Common myeloid progenitor, CD34-positive (primary cell): ENCODE measurements around the gene ENPP5.

ENCODE experiments used
- CTCF ChIA-PET: fragments of 350-600 bp; sonication (Branson Sonifier 250); formaldehyde crosslinking; loops from one replicate; lab custom pipeline; 2021; ENCODE audit warnings: antibody characterized with exemption; lab: Charles Lee
- POLR2A ChIA-PET: fragments of 350-600 bp; sonication (Branson Sonifier 250); formaldehyde crosslinking; loops from one replicate; lab custom pipeline; 2021; ENCODE audit warnings: antibody characterized with exemption; lab: Charles Lee
- DNase-seq, 3 donors: peaks; one replicate each; pipeline versions ENCODE4 v3.0.0 to v3.0.0-alpha.2; 2013
- H3K27ac ChIP-seq, 2 experiments: 1 replicate in 1 of 2; 2 replicates in 1 of 2; pipeline ENCODE4 v1.7.0; 2013; ENCODE audit warnings: inconsistent platforms in 2 of 2, low read length in 2 of 2, mild to moderate bottlenecking in 2 of 2, low read depth in 1 of 2, moderate library complexity in 1 of 2; ENCODE audit not compliant: severe bottlenecking in 2 of 2, insufficient read depth in 1 of 2, poor library complexity in 1 of 2
- H3K27me3 ChIP-seq, 5 experiments: replicated peaks in 2 of 5; 1 replicate in 3 of 5; 2 replicates in 2 of 5; pipeline versions ENCODE4 v1.6.1 to v1.7.0; 2013; ENCODE audit warnings: low read length in 4 of 5, mild to moderate bottlenecking in 2 of 5, moderate library complexity in 2 of 5, inconsistent platforms in 1 of 5; ENCODE audit not compliant: insufficient read depth in 5 of 5, control insufficient read depth in 4 of 5
- H3K36me3 ChIP-seq, 4 experiments: 1 replicate in 2 of 4; 2 replicates in 2 of 4; pipeline versions ENCODE4 v1.6.1 to v1.7.0; 2013; ENCODE audit warnings: low read length in 3 of 4, control low read depth in 1 of 4, mild to moderate bottlenecking in 1 of 4; ENCODE audit not compliant: control insufficient read depth in 4 of 4, insufficient read depth in 4 of 4
- H3K4me1 ChIP-seq, 4 experiments: 1 replicate in 3 of 4; 2 replicates in 1 of 4; pipeline versions ENCODE4 v1.6.1 to v1.7.1; 2013; ENCODE audit warnings: low read length in 3 of 4, mild to moderate bottlenecking in 3 of 4, control low read depth in 1 of 4, inconsistent platforms in 1 of 4, moderate library complexity in 1 of 4; ENCODE audit not compliant: control insufficient read depth in 4 of 4, insufficient read depth in 4 of 4; ENCODE audit errors: control extremely low read depth in 1 of 4
- H3K4me3 ChIP-seq, 7 experiments: 1 replicate in 4 of 7; 2 replicates in 3 of 7; pipeline versions ENCODE4 v1.5.1 to v1.7.0; 2013; ENCODE audit warnings: mild to moderate bottlenecking in 7 of 7, low read length in 6 of 7, moderate library complexity in 6 of 7, inconsistent platforms in 2 of 7, low read depth in 2 of 7, control low read depth in 1 of 7; ENCODE audit not compliant: insufficient read depth in 4 of 7, control insufficient read depth in 1 of 7; ENCODE audit errors: extremely low read depth in 1 of 7
- H3K9me3 ChIP-seq, 5 experiments: 1 replicate in 4 of 5; 2 replicates in 1 of 5; pipeline versions ENCODE4 v1.6.1 to v1.7.1; 2013; ENCODE audit warnings: low read length in 4 of 5, mild to moderate bottlenecking in 2 of 5, inconsistent platforms in 1 of 5, low read depth in 1 of 5, moderate library complexity in 1 of 5; ENCODE audit not compliant: control insufficient read depth in 4 of 5, insufficient read depth in 2 of 5; ENCODE audit errors: control extremely low read depth in 1 of 5
- WGBS: methylation state at CpG from one replicate; pipeline ENCODE4 v1.1.5; 2013; ENCODE audit not compliant: insufficient coverage; 5-methylcytosine and 5-hydroxymethylcytosine counted together

The ENPP5 gene

DNA sequence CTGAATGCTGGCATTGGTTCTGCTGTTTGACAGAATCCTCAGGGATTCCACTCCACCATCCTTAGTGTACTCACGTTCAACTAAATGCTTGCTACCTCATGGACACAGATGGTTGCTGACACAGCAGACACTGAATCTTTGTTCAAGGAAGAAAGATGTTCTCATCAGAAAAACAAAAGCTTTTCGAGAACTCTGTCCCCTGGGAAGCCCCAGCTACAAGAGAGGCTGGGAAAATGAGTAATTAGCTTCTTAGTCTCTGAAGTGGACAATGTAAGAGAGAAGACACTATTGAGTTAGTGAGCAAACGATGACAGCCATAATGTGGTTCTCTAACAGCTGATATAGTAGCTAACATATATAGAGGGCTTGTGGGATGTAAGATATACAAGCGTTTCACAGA, 30.9 kb upstream of the ENPP5 start:
- POLR2A ChIA-PET = no interaction called here
- H3K9me3 ChIP-seq = no peaks in the 10 kb centered on the region
- CTCF ChIA-PET = no interaction called here
- no peak overlapping the region for H3K4me3 ChIP-seq
- WGBS = 96% methylated on average over 3 of the region's 4 CpGs
- no peaks in the 10 kb centered on the region for H3K27me3 ChIP-seq
- no peak overlapping the region for H3K27ac ChIP-seq
- H3K36me3 ChIP-seq = no peaks in the 10 kb centered on the region
- DNase-seq = no peak
- H3K4me1 ChIP-seq = no peaks in the 10 kb centered on the region

DNA sequence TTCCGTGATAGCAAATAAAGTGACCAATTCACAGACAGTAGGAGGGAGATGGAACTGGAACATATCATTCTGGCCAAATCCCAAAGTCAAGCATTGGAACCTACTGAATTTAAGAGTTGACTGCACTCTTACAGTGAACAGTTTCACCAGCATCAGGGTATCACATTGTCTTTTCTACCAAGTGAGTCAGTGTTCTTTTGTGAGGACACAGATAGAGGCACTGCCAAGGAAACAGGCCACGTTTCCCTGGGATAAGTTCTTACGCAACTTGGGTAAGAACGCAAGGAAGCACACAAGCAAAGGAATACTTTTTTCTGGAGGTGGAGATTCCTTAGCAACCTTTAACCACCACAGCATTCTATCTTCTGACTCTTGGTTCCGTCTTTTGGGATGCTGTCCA, 28.6 kb upstream of the ENPP5 start:
- POLR2A ChIA-PET = no interaction called here
- Histone ChIP-seq H3K9me3 (no peaks in the 10 kb centered on the region), H3K27me3 (no peaks in the 10 kb centered on the region), H3K36me3 (no peaks in the 10 kb centered on the region), H3K4me1 (no peaks in the 10 kb centered on the region), H3K4me3 (no peak overlapping the region), H3K27ac (no peak overlapping the region)
- WGBS = 88% methylated on average over 4 of the region's 5 CpGs
- no peak for DNase-seq
- CTCF ChIA-PET = no interaction called here

- ChIA-PET CTCF (no interaction called here), POLR2A (no interaction called here)
- H3K36me3 ChIP-seq = no peaks in the 10 kb centered on the region
- DNase-seq = no peak
- no peaks in the 10 kb centered on the region for H3K4me1 ChIP-seq
- H3K9me3 ChIP-seq = no peaks in the 10 kb centered on the region
- H3K27me3 ChIP-seq = no peaks in the 10 kb centered on the region
- no CpG with 5 or more reads among the region's 1 CpG for WGBS
- no peak overlapping the region for H3K4me3 ChIP-seq
- no peak overlapping the region for H3K27ac ChIP-seq
Observed at GRCh38 chr6:46191961-46192360, 21.2 kb upstream of the ENPP5 start.

DNA sequence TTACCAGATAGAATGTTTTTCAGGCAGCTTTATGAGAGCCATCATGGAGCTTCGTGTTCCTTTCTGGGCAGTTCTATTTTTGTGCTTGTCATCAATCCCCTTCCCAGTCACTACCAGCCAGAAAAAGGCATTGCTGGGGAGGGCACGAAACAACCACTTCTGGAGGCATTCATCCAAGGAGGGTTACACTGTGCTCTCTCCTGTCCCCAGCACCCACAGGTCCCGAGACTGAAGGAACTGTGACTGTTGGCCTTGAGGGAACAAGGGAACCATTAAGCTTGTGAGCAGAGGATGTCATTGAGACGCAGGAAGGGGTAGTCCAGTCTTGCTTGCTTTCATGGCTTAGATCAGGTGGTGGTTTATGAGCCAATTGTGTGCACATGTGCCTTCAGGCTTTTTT, 20.1 kb upstream of the ENPP5 start:
- ChIA-PET POLR2A (no interaction called here), CTCF (no interaction called here)
- Histone ChIP-seq H3K4me3 (no peak overlapping the region), H3K27ac (no peak overlapping the region), H3K27me3 (no peaks in the 10 kb centered on the region), H3K36me3 (no peaks in the 10 kb centered on the region), H3K9me3 (no peaks in the 10 kb centered on the region), H3K4me1 (no peaks in the 10 kb centered on the region)
- whole genome bisulfite sequencing = 100% methylated on average over 3 of the region's 4 CpGs
- DNase-seq = no peak

GRCh38 chr6:46189726-46190125, 18.9 kb upstream of the ENPP5 start:
- Histone ChIP-seq H3K4me1 (no peaks in the 10 kb centered on the region), H3K27me3 (no peaks in the 10 kb centered on the region), H3K36me3 (no peaks in the 10 kb centered on the region), H3K4me3 (no peak overlapping the region), H3K27ac (no peak overlapping the region), H3K9me3 (no peaks in the 10 kb centered on the region)
- WGBS = 96% methylated on average over 4 of the region's 4 CpGs
- no peak for DNase-seq
- ChIA-PET POLR2A (no interaction called here), CTCF (no interaction called here)

DNA sequence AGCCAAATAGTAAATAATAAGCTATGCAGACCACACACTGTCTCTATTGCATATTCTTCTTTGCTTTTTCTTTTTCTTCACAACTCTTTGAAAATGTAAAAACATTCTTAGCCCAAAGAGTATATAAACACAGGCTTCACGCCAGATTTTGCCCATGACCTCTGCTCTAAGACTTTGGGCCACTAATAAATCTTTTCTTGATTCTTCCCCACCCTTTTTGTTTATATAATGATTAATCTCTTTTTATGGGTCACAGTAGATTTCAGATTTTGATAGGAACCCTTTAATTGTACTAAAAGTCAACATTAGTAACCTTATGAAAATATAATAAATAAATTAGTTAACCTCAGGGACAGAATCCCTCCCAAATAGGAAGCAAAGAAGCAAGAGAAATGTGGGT, 15.8 kb upstream of the ENPP5 start:
- Histone ChIP-seq H3K4me1 (no peaks in the 10 kb centered on the region), H3K36me3 (no peaks in the 10 kb centered on the region), H3K27me3 (no peaks in the 10 kb centered on the region), H3K27ac (no peak overlapping the region), H3K4me3 (no peak overlapping the region), H3K9me3 (no peaks in the 10 kb centered on the region)
- WGBS = no CpG with 5 or more reads among the region's 1 CpG
- DNase-seq = no peak
- POLR2A ChIA-PET = no interaction called here
- CTCF ChIA-PET = no interaction called here

DNA sequence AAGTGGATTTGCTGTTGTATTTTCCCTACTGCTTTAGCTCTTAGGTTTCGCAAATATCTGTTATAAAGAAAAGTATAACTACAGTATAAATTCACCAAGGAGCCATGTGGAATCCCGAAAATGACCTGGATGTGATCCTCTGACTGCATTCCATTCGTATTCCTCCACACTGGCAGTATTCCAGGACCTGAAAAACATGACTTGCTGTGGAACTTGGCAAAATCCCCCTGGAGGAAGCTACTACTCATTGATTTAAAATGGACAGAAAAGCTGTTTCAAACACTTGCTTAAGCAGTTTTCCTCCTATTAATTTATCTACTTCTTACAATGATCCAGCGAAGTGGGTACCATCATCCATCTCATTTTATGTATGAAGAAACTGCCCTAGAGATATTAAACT, 13.3 kb upstream of the ENPP5 start:
- H3K4me3 ChIP-seq = no peak overlapping the region
- 91% methylated on average over 2 of the region's 4 CpGs for WGBS
- H3K9me3 ChIP-seq = no peaks in the 10 kb centered on the region
- H3K27me3 ChIP-seq = no peaks in the 10 kb centered on the region
- no peaks in the 10 kb centered on the region for H3K4me1 ChIP-seq
- no peak overlapping the region for H3K27ac ChIP-seq
- no peaks in the 10 kb centered on the region for H3K36me3 ChIP-seq
- ChIA-PET CTCF (no interaction called here), POLR2A (no interaction called here)
- no peak for DNase-seq
